Right hindlimb (tissue), 1 donor: Measurements from ENCODE around the gene TCFL5.
"Not testable (repeated sequence)": the region's sequence is repeated elsewhere in the genome, so short reads cannot be mapped to it uniquely, and the experiment has no call there.

Experiments
- DNase-seq: peaks from one replicate; pipeline ENCODE4 v3.0.0-alpha.2; 2018

Gene TCFL5

DNA sequence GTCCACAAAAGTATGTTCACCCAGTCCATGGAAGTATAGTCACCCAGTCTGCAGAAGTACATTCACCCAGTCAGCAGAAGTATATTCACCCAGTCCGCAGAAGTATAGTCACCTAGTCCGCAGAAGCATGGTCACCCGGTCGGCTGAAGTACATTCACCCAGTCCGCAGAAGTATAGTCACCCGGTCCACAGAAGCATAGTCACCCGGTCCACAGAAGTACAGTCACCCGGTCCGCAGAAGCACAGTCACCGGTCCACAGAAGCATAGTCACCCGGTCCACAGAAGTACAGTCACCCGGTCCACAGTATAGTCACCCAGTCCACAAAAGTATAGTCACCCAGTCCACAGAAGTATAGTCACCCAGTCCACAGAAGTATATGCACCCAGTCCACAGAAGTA is 8.8 kb downstream of the TCFL5 start:
- DNase-seq, result no peak

DNA sequence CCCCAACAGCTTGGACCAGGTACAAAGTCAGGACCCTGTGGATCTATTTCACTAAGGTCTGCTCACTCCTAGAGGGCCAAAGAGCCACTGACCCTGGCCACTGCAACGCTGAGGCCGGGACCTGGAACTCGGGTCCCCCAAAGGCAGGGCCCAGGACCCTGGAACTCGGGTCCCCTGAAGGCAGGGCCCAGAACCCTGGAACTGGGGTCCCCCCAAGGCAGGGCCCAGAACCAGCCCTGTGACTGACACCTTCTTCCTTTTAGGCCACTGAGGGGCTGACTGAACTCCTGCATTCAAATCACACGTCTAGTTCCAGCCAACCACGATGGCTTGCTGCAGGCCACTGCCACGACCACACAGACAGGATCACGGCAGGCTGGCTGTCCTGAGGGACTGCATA is 9.4 kb downstream of the TCFL5 start:
- DNase-seq, result no peak

DNA sequence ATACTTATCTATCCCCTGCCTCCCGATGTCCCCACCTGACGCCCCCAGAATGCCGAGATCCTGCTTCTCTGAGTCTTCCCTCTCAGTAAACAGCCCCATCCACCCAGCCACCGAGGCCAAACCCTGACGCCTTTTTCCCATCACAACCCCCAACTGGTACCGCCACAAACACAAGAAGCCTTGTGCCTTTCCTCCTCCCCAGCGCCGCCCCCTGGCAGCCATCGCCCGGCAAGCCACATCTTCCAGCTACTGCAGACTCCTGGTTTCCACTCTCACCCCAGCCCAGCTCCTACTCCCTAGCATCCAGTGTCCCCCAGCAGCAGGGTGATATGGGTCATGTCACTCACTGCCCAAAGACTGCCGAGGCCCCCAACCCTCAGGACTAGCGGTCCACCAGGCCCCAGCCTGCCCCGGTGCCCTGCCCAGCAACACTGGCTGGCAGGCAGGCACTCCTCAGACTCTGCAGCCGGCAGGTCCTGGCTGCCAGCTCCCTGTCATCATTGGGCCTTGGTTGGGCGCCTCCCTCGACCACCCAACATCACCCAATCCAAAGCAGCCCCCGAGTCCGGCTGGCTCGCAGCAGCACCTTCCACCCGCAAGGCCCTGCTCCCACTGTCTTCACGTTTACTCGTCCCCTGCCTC is 11.2 kb downstream of the TCFL5 start:
- DNase-seq, result peak; percentile 47

DNA sequence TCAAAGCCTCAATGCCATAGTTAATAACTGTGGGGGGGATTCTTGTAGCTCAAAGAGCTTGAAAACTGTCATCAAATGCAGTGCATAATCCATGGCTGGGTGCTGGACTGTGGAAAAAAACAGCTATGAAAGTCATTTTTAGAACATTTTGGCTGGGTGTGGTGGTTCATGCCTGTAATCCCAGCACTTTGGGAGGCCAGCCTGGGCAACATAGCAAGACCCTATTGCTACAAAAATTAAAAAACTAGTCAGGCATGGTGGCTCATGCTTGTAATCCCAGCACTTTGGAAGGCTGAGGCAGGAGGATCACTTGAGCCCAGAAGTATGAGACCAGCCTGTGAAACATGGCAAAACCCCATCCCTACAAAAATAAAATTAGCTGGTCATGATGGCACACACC is 12.2 kb downstream of the TCFL5 start:
- DNase-seq, result no peak

DNA sequence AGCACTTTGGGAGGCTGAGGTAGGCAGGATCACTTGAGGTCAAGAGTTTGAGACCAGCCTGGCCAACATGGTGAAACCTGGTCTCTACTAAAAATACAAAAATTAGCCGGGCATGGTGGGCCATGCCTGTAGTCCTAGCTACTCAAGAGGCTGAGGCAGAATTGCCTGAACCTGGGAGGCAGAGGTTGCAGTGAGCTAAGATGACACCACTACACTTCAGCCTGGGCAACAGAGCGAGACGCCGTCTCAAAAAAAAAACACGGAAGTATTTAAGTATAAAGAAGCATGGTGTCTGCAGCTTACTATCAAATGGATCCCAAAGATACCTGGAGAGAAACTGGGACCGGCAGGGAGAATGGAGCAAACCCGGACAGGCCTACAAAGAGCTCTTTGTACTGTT is 12.7 kb downstream of the TCFL5 start:
- not testable (repeated sequence) for DNase-seq

DNA sequence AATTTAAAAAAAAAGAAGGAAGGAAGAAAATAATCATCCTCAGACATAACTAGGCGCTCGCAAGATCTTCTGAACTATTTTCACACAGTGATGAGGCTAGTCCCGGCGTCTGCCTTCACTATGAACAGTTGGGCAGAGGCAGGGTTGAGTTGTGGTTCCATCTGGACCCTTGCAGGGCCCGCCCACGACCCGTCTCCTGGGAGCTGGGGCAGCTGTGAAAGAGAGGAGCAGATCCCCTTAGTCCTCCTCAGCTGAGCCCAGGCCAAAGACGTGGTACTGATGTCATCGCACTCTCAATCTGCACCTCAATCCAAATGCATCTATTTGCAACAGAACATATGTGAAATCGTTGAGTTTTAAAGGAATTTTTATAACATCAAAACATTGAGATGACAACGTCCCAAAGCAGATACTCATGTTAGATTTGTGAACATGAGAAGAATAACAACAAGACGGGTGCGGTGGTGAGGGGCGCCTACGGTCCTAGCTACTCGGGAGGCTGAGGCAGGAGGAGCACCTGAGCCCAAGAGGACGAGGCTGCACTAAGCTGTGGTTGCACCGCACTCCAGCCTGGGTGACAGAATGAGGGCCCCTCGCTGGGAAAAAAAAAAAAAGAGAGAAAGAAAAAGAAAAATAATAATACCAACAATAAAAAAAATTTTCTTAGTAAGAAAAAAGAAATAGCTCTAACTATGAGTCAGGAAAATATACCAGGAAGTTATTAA is 15.3 kb downstream of the TCFL5 start:
- peak; percentile 44 for DNase-seq

DNA sequence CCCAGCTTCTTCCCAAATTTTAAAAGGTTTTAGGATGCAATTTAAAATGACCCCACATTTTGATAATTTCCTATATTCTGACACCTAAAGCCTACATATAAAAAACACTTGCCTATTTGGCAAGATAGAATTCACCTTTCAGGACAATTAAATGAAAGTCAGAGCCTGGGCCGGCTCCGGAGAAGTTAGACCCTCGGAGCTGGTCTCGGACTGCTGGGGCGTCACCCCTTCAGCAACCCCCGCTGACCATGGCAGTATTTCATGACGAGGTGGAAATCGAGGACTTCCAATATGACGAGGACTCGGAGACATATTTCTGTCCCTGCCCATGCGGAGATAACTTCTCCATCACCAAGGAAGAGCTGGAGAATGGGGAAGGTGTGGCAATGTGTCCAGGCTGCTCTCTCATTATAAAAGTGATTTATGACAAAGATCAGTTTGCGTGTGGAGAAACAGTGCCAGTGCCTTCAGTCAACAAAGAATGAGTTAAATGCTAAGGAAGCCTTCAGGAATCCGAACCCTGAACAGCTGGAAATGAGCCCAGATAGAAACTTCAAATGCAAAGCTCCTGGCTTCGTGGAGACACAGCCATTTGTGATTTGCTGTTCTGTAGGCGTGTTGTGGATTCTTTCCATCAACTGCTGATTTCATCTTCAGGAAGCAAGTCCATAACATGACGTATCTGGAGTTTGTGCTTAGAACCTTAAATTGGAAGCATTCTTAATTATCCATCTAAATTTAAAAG is 16.0 kb downstream of the TCFL5 start:
- DNase-seq, result no peak

DNA sequence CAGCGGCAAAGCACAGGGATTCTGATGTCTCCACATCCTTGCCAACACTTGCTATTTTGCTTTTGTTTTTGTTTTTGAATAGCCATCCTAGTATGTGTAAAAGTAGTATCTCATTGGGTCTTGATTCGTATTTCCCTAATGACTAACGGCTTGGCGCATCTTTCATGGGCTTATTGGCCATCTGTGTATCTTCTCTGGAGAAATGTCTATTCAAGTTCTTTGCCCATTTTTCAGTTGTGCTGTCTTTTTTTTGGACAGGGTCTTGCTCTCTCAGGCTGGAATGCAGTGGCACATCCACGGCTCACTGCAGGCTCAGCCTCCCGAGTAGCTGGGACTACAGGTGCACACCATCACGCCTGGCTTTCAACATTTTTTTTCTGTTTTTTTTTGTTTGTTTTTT is 17.4 kb downstream of the TCFL5 start:
- no peak for DNase-seq

DNA sequence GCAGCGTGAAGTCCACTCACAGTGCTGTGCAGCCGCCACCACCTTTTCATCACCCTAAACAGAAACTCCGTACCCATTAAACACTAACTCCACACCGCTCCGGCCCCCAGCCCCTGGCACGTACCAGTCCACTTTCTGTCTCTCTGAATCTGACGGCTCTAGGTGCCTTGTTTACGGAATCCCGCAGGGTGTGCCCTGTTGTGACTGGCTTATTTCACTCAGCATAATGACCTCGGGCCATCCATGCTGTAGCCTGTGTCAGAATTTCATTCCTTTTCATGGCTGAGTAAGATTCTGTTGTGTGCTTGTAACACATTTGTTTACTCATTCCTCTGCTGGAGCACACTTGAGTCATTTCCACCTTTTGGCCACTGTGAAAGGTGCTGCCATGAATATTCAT is 18.0 kb downstream of the TCFL5 start:
- DNase-seq, result no peak

DNA sequence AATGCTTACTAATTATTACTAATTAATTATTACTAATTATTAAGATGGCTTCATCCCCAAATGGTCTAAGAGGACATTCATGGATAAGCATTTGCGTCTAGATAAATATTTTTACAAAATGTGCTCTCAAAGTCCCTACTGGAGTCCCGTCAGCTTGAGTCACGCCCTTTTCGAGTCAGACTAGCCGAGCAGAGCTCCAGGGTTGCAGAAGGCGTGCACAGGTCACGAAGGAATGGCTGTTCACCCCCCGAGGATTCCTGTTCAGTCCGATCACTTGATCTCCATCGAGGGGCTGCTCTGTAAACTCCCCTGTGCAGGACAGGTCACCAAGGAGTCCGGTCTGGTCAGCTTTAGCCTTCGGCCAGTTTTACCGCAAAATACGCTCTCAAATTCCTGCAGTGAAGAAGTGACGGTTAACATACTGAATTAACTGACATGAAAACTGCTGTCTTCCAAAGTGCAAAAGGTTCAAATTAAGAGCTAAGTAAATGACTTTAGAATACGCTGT is 19.9 kb downstream of the TCFL5 start:
- DNase-seq, result no peak

DNA sequence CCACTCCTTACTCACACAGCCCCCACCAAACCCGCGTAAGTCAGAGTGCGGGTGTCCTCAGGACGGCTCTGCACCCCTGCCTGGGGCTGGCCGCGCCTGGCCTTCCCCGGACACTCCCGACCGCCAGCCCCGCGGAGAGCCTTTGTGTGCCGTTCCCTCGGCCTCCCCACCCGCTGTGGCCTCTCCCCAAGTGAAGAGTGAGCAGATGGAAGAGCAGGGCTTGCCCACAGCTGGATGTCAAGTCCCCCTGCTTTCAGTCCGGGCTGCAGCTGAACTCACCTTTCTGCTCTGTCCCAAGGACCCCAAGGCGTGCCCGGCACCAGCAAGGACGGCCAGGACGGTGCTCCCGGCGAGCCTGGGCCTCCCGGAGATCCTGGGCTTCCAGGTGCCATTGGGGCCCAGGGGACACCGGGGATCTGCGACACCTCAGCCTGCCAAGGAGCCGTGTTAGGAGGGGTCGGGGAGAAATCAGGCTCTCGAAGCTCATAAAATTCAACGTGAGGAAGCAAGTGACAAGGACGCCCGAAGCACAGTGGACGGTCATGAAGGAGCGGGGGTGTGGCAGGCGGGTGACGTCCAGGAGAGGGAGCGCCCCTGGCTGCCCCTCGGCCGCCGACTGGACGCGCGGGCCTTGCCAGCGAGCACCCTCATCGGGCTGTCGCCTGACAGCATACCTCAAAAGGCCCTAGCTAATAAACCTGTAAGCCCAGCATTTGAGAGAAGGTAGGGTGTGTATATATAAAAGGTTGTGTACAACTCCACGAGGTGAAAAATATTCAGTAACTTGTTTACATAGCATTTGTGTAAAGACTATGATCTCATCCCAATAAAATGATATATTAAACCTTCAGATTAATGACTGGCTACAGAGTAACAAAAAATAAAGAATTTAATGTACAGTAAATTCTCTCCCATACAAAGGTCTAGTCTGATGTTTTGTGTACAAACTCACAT is 21.1 kb downstream of the TCFL5 start:
- DNase-seq, result no peak

DNA sequence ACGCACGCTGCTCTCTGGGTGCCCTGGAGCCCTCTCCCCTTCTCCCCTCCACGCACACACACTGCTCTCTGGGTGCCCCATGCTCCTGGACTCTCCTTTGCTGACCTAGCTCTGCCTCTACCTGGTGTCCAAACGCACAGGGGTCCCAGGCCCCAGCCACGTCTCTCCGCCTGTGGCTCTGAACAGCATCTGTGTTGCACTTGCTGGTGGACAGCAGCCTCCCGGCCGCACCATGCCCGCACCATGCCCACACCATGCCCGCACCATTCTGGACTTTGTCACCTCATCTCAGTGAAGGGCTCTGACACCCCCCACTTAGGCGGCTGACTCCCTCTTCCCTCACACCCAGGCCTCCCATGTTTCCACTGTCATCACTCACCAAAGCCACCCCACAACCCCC is 21.8 kb downstream of the TCFL5 start:
- DNase-seq, result no peak

DNA sequence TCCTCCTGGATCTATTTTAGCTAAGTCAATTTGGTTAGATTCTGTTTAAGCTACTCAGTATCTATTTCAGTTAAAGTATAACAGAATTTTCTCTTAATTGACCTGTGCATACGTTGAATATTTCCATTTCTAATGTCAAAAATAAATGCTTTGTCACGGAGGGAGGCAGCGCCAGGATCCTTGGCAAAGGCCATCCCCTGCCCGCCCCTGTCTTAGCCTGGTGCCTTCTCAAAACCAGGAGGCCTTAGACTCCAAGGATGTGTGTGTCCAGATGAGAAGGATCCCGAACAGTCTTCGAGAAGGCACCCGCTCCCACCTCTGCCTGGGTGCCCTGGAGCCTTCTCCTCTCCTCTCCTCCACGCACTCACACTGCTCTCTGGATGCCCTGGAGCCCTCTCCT is 22.4 kb downstream of the TCFL5 start:
- no peak for DNase-seq

DNA sequence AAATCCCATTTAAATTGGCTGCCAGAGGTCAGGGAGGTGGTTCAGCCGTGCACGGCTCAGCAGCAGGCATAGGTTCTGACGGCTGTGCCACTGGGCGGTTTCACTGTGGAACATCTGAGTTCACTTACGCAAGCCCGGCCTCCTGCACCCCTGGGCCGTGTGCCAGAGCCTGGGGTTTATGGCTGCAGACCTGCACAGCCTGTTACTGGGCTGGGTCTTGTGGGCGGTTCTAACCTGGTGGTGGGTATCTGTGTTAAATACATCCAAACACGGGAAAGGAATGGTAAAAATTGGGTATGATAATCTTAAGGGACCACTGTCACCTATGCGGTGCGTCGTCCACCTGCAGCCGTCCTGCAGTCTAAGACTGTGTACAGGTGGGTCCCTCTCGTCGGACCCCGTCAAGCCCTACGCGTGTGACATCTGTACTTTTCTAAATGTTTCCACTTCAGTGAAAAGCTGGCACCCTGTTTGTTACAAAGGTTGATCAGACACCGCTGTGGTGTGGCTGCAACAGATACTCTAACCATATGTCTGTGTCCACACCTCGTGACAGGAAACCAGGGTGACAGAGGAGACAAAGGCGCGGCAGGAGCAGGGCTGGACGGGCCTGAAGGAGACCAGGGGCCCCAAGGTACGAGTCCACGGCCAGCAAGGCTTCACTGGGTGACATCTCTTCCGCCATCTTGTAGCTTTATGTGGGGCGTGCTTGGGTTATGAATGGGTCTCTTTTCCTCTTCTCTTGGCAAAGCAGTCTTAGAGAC is 23.3 kb downstream of the TCFL5 start:
- DNase-seq, result peak; percentile 48

DNA sequence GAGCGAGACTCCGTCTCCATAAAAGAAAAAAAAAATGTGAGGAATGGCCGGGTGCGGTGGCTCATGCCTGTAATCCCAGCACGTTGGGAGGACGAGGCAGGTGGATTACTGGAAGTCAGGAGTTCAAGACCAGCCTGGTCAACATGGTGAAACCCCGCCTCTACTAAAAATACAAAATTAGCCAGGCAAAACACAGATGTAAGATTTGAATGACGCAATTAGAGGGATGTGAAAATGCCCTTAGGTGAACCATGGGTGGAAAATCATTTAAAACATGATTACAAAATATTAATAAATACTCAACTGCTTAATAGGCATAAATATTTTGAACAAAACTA is 23.9 kb downstream of the TCFL5 start:
- DNase-seq, result no peak

DNA sequence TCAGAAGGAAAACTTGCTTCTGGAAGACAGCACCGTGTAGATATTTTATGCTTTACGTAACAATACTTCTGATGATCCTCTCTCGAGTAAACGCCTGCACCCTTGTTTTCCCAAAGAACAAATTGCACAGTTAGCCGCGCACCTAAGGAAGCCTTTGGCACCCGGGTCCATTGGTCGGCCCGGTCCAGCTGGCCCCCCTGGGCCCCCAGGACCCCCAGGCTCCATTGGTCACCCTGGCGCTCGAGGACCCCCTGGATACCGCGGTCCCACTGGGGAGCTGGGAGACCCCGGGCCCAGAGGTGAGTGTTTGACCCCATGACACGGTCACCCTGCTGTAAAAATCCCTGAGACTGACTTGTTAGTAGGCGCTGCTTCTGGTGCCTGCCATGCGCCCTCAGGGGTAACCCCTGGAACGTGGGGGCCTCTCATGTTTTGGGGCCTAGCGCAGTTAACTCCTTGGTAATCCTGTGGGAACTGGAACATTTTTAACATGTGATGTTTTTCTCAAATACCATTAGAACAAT is 24.6 kb downstream of the TCFL5 start:
- DNase-seq, result no peak

DNA sequence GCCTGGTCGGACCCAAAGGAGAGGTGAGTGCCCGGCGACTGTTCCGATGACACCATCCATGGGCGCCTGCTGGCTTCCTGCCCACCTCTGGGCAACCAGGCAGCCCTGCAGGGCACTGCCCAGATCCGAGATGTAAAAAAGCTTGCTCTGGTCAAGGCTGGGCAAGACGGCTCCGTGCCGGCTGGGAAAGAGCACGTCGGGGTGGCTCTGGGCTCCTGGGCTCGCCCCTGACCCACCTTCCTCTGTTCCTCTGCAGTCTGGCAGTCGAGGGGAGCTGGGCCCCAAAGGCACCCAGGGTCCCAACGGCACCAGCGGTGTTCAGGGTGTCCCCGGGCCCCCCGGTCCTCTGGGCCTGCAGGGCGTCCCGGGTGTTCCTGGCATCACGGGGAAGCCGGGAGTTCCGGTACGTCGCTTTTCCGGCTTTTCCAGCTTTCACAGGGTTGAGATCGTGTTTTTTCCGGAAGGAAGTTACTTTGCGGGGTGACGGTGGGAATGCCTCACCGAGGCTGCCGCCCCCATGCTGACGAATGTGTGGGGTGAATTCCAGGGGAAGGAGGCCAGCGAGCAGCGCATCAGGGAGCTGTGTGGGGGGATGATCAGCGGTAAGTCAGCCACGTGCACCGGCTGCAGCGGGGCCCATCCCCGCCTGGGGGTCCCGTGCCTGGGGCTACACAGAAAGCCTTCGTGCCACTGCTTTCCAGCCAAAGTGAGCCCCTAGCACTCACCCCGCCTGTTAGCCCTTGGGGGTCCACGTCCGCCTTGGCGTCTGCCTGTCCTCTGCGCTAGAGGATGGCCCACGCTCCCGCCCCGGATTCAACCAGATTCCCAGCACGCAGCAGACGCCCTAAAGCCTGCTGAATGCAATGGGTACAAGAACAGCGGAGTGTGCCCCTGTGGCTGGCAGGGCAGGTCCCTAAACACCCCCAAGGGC is 25.4 kb downstream of the TCFL5 start:
- DNase-seq, result peak; percentile 49

DNA sequence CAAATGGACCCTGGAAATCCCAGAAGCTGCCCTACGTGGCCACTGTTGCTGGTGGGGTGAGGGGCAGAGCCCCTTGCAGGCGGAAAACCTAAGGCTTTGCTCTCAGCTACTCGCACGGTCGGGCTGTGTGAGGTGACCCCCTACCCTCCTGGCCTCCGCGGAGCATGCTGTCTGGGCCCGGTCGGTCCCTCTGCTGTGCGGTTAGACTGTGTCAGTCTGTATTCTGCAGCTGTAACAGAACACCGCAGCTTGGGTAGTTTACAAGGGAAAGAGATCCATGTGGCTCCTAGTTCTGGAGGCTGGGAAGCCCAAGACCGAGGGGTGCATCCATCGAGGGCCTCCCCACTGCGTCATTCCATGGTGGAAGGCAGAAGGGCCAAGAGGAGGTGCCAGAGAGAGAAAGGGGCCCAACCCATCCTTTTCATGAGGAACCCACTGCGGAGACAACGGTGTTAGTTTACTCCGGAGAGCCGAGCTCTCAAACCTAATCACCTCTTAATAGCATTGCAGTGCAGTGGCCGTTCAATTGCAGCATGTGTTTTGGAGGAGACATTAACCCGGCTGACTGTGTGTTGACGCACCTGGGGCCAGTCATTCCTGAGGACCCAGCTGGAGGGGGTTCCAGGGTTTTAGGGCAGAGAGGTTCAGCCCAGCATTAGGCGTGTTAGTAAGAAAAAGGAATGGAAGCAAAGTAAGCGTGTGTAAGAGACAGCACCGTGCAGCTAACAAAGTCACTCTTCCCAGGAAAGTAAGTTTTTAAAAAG is 26.5 kb downstream of the TCFL5 start:
- DNase-seq, result no peak

DNA sequence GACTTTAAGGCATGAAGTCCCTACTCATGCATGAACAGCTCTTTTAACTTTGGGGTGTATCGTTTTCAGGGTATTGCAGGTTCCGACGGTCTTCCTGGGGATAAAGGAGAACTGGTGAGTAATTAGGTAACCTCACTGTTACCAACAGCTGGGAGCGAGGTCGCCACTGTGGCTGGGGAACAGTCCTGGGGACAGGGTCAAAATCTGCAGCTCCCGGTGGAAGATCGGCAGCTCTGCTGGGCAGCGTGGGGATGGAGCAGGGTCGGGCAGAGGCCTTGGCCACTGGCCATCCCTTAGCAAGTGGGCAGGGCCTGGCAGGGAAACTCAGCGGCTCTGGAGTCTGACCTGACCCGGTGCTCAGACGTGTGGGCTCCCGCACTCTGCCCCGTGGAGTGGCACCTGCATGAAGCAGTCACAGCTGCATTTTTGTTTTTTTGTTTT is 28.7 kb downstream of the TCFL5 start:
- DNase-seq, result peak; percentile 32
